ENCODE results near the gene SRRM5.

SRRM5 gene

GRCh38 chr19:43616954-43617353, 5.1 kb downstream of the SRRM5 start:
- TF ChIP-seq CTCF (IDR thresholded peaks at IDR 0.05; ENCODE audit: low read depth, low read length) (no peak), MYC (IDR thresholded peaks at IDR 0.05; ENCODE audit: low read depth, low read length) (no peak), POLR2A (IDR thresholded peaks at IDR 0.05; ENCODE audit: extremely low read depth, insufficient read length) (no peak), MAX (IDR thresholded peaks at IDR 0.05; ENCODE audit: low read depth, low read length) (no peak)
- no peak overlapping the region for H3K4me3 ChIP-seq (ENCODE audit: low read depth, low read length)
- DNase-seq (ENCODE audit: low read depth) = no peak

- DNase-seq (ENCODE audit: low read depth) = peak; percentile 74
- TF ChIP-seq MYC (IDR thresholded peaks at IDR 0.05; ENCODE audit: low read depth, low read length) (no peak), MAX (IDR thresholded peaks at IDR 0.05; ENCODE audit: low read depth, low read length) (no peak)
- peak overlapping the region; percentile 91 for H3K4me3 ChIP-seq (ENCODE audit: low read depth, low read length)
Observed at GRCh38 chr19:43618921-43619261, 7.0 kb downstream of the SRRM5 start.

- H3K4me3 ChIP-seq (ENCODE audit: low read depth, low read length) = peak within 1 kb of the TSS; percentile 91
- peak; percentile 88 for DNase-seq (ENCODE audit: low read depth)
- peak; percentile 55; the same call in 1 of the 2 replicates for TF ChIP-seq MYC (IDR thresholded peaks at IDR 0.05; ENCODE audit: low read depth, low read length)
- TF ChIP-seq POLR2A (IDR thresholded peaks at IDR 0.05; ENCODE audit: extremely low read depth, insufficient read length) = peak; percentile 70
- no peak for TF ChIP-seq CTCF (IDR thresholded peaks at IDR 0.05; ENCODE audit: low read depth, low read length)
- TF ChIP-seq MAX (IDR thresholded peaks at IDR 0.05; ENCODE audit: low read depth, low read length) = peak; percentile 31; the same call in 1 of the 2 replicates
Observed at GRCh38 chr19:43619262-43620060, 7.6 kb downstream of the SRRM5 start, which contains the start of gene ZNF428. Gene ZNF428, minus strand, starts transcription at chr19:43619629. Its CDS starts 5,325 bp downstream, at chr19:43614304.

GRCh38 chr19:43620061-43621001, 8.4 kb downstream of the SRRM5 start:
- TF ChIP-seq MYC (IDR thresholded peaks at IDR 0.05; ENCODE audit: low read depth, low read length) = no peak
- TF ChIP-seq MAX (IDR thresholded peaks at IDR 0.05; ENCODE audit: low read depth, low read length) = no peak
- TF ChIP-seq POLR2A (IDR thresholded peaks at IDR 0.05; ENCODE audit: extremely low read depth, insufficient read length) = no peak
- no peak for TF ChIP-seq CTCF (IDR thresholded peaks at IDR 0.05; ENCODE audit: low read depth, low read length)
- DNase-seq (ENCODE audit: low read depth) = no peak
- H3K4me3 ChIP-seq (ENCODE audit: low read depth, low read length) = peak overlapping the region; percentile 91

GRCh38 chr19:43622070-43622469, 10.2 kb downstream of the SRRM5 start:
- no peak for TF ChIP-seq MAX (IDR thresholded peaks at IDR 0.05; ENCODE audit: low read depth, low read length)
- TF ChIP-seq POLR2A (IDR thresholded peaks at IDR 0.05; ENCODE audit: extremely low read depth, insufficient read length) = no peak
- TF ChIP-seq MYC (IDR thresholded peaks at IDR 0.05; ENCODE audit: low read depth, low read length) = no peak
- no peak for TF ChIP-seq CTCF (IDR thresholded peaks at IDR 0.05; ENCODE audit: low read depth, low read length)
- no peak for DNase-seq (ENCODE audit: low read depth)
- no peak overlapping the region for H3K4me3 ChIP-seq (ENCODE audit: low read depth, low read length)

Data from NB4 (cell line).